C4-2B (cell line): Measurements from ENCODE around the gene POU3F3.

Experiments
- H3K27ac ChIP-seq: fragments of 450-650 bp; 2 replicates; pipeline ENCODE4 v1.5.1; 2017
- ZFX ChIP-seq: fragments of 450-650 bp; IDR thresholded peaks from 2 replicates; pipeline ENCODE4 v1.6.1; 2017
- TF ChIP-seq, protein P1 (sequence below): fragments of 450-650 bp; conservative IDR thresholded peaks from 2 replicates; pipeline ENCODE4 v1.5.1; 2017; ENCODE audit warnings: mild to moderate bottlenecking

The POU3F3 gene

GRCh38 chr2:104858006-104858978 is 4.4 kb downstream of the POU3F3 start:
- no peak for TF ChIP-seq ZFX
- TF ChIP-seq, protein P1, sequence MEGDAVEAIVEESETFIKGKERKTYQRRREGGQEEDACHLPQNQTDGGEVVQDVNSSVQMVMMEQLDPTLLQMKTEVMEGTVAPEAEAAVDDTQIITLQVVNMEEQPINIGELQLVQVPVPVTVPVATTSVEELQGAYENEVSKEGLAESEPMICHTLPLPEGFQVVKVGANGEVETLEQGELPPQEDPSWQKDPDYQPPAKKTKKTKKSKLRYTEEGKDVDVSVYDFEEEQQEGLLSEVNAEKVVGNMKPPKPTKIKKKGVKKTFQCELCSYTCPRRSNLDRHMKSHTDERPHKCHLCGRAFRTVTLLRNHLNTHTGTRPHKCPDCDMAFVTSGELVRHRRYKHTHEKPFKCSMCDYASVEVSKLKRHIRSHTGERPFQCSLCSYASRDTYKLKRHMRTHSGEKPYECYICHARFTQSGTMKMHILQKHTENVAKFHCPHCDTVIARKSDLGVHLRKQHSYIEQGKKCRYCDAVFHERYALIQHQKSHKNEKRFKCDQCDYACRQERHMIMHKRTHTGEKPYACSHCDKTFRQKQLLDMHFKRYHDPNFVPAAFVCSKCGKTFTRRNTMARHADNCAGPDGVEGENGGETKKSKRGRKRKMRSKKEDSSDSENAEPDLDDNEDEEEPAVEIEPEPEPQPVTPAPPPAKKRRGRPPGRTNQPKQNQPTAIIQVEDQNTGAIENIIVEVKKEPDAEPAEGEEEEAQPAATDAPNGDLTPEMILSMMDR: no peak
- H3K27ac ChIP-seq: no peak overlapping the region

GRCh38 chr2:104859291-104859765 is 5.4 kb downstream of the POU3F3 start:
- no peak for TF ChIP-seq ZFX
- TF ChIP-seq, protein P1: no peak
- H3K27ac ChIP-seq: no peak overlapping the region

- TF ChIP-seq, protein P1: no peak
- TF ChIP-seq ZFX: no peak
- H3K27ac ChIP-seq: no peak overlapping the region
Observed at GRCh38 chr2:104859766-104860450, 6.0 kb downstream of the POU3F3 start.

- no peak overlapping the region for H3K27ac ChIP-seq
- TF ChIP-seq, protein P1: no peak
- TF ChIP-seq ZFX: no peak
Observed at GRCh38 chr2:104860451-104860790, 6.5 kb downstream of the POU3F3 start.

- H3K27ac ChIP-seq: no peak overlapping the region
- TF ChIP-seq ZFX: no peak
- TF ChIP-seq, protein P1: no peak
Observed at GRCh38 chr2:104861351-104862057, 7.6 kb downstream of the POU3F3 start.

GRCh38 chr2:104862058-104862941 is 8.4 kb downstream of the POU3F3 start:
- TF ChIP-seq ZFX: no peak
- TF ChIP-seq, protein P1: no peak
- no peak overlapping the region for H3K27ac ChIP-seq
